ENCODE measurements around the gene GPR107.

The GPR107 gene

DNA sequence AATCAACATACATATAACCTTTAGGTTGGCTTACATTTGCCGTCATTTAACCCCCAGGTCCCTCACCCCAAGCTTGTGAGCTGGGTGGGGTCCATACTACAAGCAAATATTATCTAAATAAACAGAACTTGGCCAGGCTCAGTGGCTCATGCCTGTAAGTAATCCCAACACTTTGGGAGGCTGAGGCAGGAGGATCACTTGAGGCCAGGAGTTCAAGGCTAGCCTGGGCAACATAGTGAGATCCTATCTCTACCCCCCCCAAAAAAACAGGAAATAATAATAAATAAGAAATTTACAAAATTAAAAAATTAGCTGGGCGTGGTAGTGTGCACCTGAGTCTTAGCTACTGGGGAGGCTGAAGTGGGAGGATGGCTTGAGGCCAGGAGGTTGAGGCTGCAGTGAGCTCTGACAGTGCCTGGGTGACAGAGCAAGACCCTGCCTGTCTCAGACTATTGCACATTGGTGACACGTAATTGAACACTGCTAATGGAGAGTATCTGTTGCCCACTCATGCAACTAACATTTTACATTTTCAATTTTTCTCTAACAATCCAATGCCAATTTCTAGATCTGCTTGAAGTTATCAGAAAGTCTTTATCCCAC, 29.6 kb upstream of the GPR107 start:
- DNase-seq = no peak
- Histone ChIP-seq H2AFZ (ENCODE audit: insufficient read depth, low read length, poor library complexity) (no peak overlapping the region), H3K4me2 (ENCODE audit: low read length) (no peak overlapping the region), H4K91ac (ENCODE audit: low read depth, low read length) (no peak overlapping the region), H2BK120ac (ENCODE audit: insufficient read depth, low read length, poor library complexity) (no peak overlapping the region), H2AK5ac (ENCODE audit: low read length) (no peak overlapping the region), H3K27ac (ENCODE audit: low read depth, low read length) (no peak overlapping the region), H2BK12ac (ENCODE audit: low read length) (no peak overlapping the region), H4K12ac (ENCODE audit: low read depth, low read length) (no peak overlapping the region), H3K79me1 (ENCODE audit: low read length) (no peaks in the 10 kb centered on the region), H3K9me3 (ENCODE audit: insufficient read depth, low read depth, low read length) (peaks cover 1% of the 10 kb centered on the region), H3K27me3 (ENCODE audit: insufficient read depth, low read length) (no peaks in the 10 kb centered on the region), H3K4me3 (ENCODE audit: low read depth, low read length) (no peak overlapping the region), H3K36me3 (ENCODE audit: control insufficient read depth in 1 of 2, insufficient read depth in 2 of 2, low read length in 2 of 2) (no peaks in the 10 kb centered on the region), H3K23ac (ENCODE audit: low read length) (no peak overlapping the region), H3K9ac (ENCODE audit: low read length) (no peak overlapping the region), H3K18ac (ENCODE audit: low read length) (peak overlapping the region; percentile 65), H4K8ac (ENCODE audit: low read depth, low read length) (no peak overlapping the region), H3K14ac (ENCODE audit: low read length) (no peak overlapping the region), H3K79me2 (ENCODE audit: control insufficient read depth, insufficient read depth, low read length, poor library complexity) (no peaks in the 10 kb centered on the region), H3K4ac (ENCODE audit: low read depth, low read length) (no peak overlapping the region), H2BK5ac (ENCODE audit: low read depth, low read length, poor library complexity) (no peak overlapping the region), H3K4me1 (ENCODE audit: control insufficient read depth in 1 of 2, insufficient read depth in 2 of 2, low read length in 2 of 2) (peaks cover 2 to 7% of the 10 kb centered on the region in 2 experiments)
- WGBS (ENCODE audit: extremely low coverage, insufficient coverage, insufficient read length) = no CpG with 5 or more reads among the region's 3 CpGs

DNA sequence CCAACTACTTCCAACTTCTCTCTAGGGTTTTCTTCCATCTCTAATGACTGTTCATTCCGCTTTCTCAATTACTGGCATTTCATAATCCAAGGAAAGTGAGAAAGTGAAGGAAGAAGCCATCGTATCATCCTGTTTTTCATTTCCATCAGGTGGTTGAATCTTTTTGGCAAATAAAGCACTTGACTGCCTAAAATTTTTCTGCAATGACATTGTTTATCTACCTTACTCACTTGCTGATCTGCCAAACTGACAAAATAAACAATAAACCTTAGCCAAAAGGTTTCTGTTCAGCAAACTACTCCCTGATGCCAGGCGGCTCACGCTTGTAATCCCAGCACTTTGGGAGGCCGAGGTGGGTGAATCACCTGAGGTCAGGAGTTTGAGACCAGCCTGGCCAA, 29.1 kb upstream of the GPR107 start:
- Histone ChIP-seq H3K4me3 (ENCODE audit: low read depth, low read length) (no peak overlapping the region), H3K9me3 (ENCODE audit: insufficient read depth, low read depth, low read length) (peaks cover 1% of the 10 kb centered on the region), H3K9ac (ENCODE audit: low read length) (no peak overlapping the region), H3K36me3 (ENCODE audit: control insufficient read depth in 1 of 2, insufficient read depth in 2 of 2, low read length in 2 of 2) (no peaks in the 10 kb centered on the region), H3K18ac (ENCODE audit: low read length) (no peak overlapping the region), H3K23ac (ENCODE audit: low read length) (no peak overlapping the region), H2BK120ac (ENCODE audit: insufficient read depth, low read length, poor library complexity) (no peak overlapping the region), H2BK5ac (ENCODE audit: low read depth, low read length, poor library complexity) (no peak overlapping the region), H4K8ac (ENCODE audit: low read depth, low read length) (no peak overlapping the region), H4K12ac (ENCODE audit: low read depth, low read length) (no peak overlapping the region), H2AK5ac (ENCODE audit: low read length) (no peak overlapping the region), H3K27me3 (ENCODE audit: insufficient read depth, low read length) (no peaks in the 10 kb centered on the region), H3K4me1 (ENCODE audit: control insufficient read depth in 1 of 2, insufficient read depth in 2 of 2, low read length in 2 of 2) (peaks cover 2 to 7% of the 10 kb centered on the region in 2 experiments), H2BK12ac (ENCODE audit: low read length) (no peak overlapping the region), H3K4ac (ENCODE audit: low read depth, low read length) (no peak overlapping the region), H3K4me2 (ENCODE audit: low read length) (no peak overlapping the region), H4K91ac (ENCODE audit: low read depth, low read length) (no peak overlapping the region), H2AFZ (ENCODE audit: insufficient read depth, low read length, poor library complexity) (no peak overlapping the region), H3K14ac (ENCODE audit: low read length) (no peak overlapping the region), H3K79me2 (ENCODE audit: control insufficient read depth, insufficient read depth, low read length, poor library complexity) (no peaks in the 10 kb centered on the region), H3K27ac (ENCODE audit: low read depth, low read length) (no peak overlapping the region), H3K79me1 (ENCODE audit: low read length) (no peaks in the 10 kb centered on the region)
- WGBS (ENCODE audit: extremely low coverage, insufficient coverage, insufficient read length) = no CpG with 5 or more reads among the region's 5 CpGs
- DNase-seq = peak in 1 of 2 donors; percentile 46

DNA sequence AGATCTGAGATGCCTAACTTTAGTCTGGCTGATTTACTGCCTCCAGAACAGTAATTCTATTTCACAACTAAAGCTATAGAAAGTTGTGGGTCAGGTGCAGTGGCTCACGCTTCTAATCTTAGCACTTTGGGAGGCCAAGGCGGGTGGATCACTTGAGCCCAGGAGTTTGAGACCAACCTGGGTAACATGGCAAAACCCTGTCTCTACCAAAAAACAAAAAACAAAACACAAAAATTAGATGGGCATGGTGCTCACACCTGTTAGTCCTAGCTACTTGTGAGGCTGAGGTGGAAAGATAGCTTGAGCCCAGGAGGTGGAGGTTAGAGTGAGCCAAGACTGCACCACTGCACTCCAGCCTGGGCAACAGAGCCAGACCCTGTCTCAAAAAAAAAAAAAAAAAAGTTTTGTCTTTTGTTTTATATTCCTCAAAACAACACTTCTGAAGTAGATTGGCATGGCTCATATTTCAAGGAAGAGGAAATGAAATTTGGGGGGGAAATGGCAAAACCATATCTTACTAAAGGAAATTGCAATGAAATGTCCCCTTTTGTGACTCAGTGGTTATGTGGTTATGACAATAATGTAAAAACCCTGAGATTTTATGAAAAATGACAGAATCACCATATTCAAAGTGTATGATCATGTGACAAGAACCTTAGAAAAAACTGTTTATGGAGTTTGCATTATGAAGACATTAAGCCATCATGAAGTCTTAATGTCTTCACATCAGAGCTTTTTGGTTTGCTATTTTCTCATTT, 26.9 kb upstream of the GPR107 start:
- Histone ChIP-seq H3K4me2 (ENCODE audit: low read length) (no peak overlapping the region), H3K9ac (ENCODE audit: low read length) (no peak overlapping the region), H2AK5ac (ENCODE audit: low read length) (no peak overlapping the region), H4K8ac (ENCODE audit: low read depth, low read length) (no peak overlapping the region), H2BK120ac (ENCODE audit: insufficient read depth, low read length, poor library complexity) (no peak overlapping the region), H4K12ac (ENCODE audit: low read depth, low read length) (no peak overlapping the region), H2BK5ac (ENCODE audit: low read depth, low read length, poor library complexity) (no peak overlapping the region), H3K4ac (ENCODE audit: low read depth, low read length) (no peak overlapping the region), H3K4me3 (ENCODE audit: low read depth, low read length) (no peak overlapping the region), H3K36me3 (ENCODE audit: control insufficient read depth in 1 of 2, insufficient read depth in 2 of 2, low read length in 2 of 2) (no peaks in the 10 kb centered on the region), H3K18ac (ENCODE audit: low read length) (no peak overlapping the region), H4K91ac (ENCODE audit: low read depth, low read length) (no peak overlapping the region), H3K4me1 (ENCODE audit: control insufficient read depth in 1 of 2, insufficient read depth in 2 of 2, low read length in 2 of 2) (peaks cover 2 to 7% of the 10 kb centered on the region in 2 experiments), H3K27ac (ENCODE audit: low read depth, low read length) (no peak overlapping the region), H3K27me3 (ENCODE audit: insufficient read depth, low read length) (no peaks in the 10 kb centered on the region), H3K23ac (ENCODE audit: low read length) (no peak overlapping the region), H3K14ac (ENCODE audit: low read length) (no peak overlapping the region), H2BK12ac (ENCODE audit: low read length) (no peak overlapping the region), H3K79me2 (ENCODE audit: control insufficient read depth, insufficient read depth, low read length, poor library complexity) (no peaks in the 10 kb centered on the region), H2AFZ (ENCODE audit: insufficient read depth, low read length, poor library complexity) (no peak overlapping the region), H3K79me1 (ENCODE audit: low read length) (no peaks in the 10 kb centered on the region), H3K9me3 (ENCODE audit: insufficient read depth, low read depth, low read length) (peaks cover 1% of the 10 kb centered on the region)
- WGBS (ENCODE audit: extremely low coverage, insufficient coverage, insufficient read length) = no CpG with 5 or more reads among the region's 2 CpGs
- peak in 1 of 2 donors; percentile 27 for DNase-seq

GRCh38 chr9:130027533-130028365, 26.0 kb upstream of the GPR107 start:
- Histone ChIP-seq H2BK120ac (ENCODE audit: insufficient read depth, low read length, poor library complexity) (no peak overlapping the region), H3K9me3 (ENCODE audit: insufficient read depth, low read depth, low read length) (no peaks in the 10 kb centered on the region), H3K36me3 (ENCODE audit: control insufficient read depth in 1 of 2, insufficient read depth in 2 of 2, low read length in 2 of 2) (no peaks in the 10 kb centered on the region), H3K23ac (ENCODE audit: low read length) (no peak overlapping the region), H3K27me3 (ENCODE audit: insufficient read depth, low read length) (no peaks in the 10 kb centered on the region), H3K18ac (ENCODE audit: low read length) (no peak overlapping the region), H4K91ac (ENCODE audit: low read depth, low read length) (no peak overlapping the region), H4K8ac (ENCODE audit: low read depth, low read length) (no peak overlapping the region), H2AK5ac (ENCODE audit: low read length) (no peak overlapping the region), H2AFZ (ENCODE audit: insufficient read depth, low read length, poor library complexity) (no peak overlapping the region), H3K9ac (ENCODE audit: low read length) (no peak overlapping the region), H2BK12ac (ENCODE audit: low read length) (no peak overlapping the region), H3K14ac (ENCODE audit: low read length) (no peak overlapping the region), H3K79me2 (ENCODE audit: control insufficient read depth, insufficient read depth, low read length, poor library complexity) (no peaks in the 10 kb centered on the region), H3K4ac (ENCODE audit: low read depth, low read length) (no peak overlapping the region), H3K4me1 (ENCODE audit: control insufficient read depth in 1 of 2, insufficient read depth in 2 of 2, low read length in 2 of 2) (peaks cover 2 to 7% of the 10 kb centered on the region in 2 experiments), H2BK5ac (ENCODE audit: low read depth, low read length, poor library complexity) (no peak overlapping the region), H3K27ac (ENCODE audit: low read depth, low read length) (no peak overlapping the region), H3K79me1 (ENCODE audit: low read length) (no peaks in the 10 kb centered on the region), H4K12ac (ENCODE audit: low read depth, low read length) (no peak overlapping the region), H3K4me2 (ENCODE audit: low read length) (no peak overlapping the region), H3K4me3 (ENCODE audit: low read depth, low read length) (no peak overlapping the region)
- WGBS (ENCODE audit: extremely low coverage, insufficient coverage, insufficient read length) = no CpG with 5 or more reads among the region's 9 CpGs
- DNase-seq = no peak

Data from trophoblast cell (in vitro differentiated cells and primary cell).